GM19023 (cell line): ENCODE results near the gene KRT71.

Experiments used
- ATAC-seq: cut with Tn5 transposase; IDR thresholded peaks from one replicate; pipeline ENCODE4 v1.9.1; 2021; ENCODE audit warnings: mild to moderate bottlenecking, moderate library complexity; ENCODE audit not compliant: unreplicated experiment

Gene KRT71

DNA sequence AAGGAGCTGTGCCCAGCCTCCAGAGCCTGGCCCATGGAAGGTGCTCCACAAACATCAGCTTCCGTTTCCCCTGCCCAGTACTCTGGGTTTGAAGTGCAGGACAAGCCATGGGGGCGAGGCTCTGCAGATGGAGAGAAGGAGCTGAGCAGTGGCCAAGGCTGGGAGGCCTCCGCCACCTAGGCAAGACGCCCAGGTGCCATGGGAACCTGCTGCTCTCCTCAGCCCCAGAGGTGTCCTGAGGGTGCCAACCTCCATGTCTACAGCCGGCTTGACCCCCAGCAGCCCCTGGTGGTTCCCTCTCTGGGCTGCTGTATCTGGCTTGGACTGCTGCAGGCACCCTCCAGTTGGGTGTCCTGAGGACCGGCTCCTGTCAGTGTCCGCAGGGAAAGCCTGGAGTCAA, 12.4 kb downstream of the KRT71 start:
- ATAC-seq: no peak

DNA sequence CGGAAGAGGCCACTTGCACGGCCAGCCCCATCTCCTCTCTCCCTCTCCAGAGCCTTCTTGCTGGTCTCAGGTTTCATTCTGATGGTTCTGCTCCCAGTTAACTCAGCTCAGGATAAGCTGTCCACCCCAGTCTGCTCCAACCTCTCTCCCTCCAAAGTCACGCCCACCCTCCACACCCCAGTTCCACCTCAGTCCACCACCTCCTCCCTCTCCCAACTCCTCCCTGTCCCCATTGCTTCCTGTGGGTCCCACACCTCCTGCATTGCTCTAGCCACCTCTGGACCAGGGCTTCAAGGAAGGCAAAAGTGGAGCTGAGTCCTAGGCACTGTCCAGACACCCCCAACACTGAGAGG, 13.1 kb downstream of the KRT71 start:
- ATAC-seq: no peak

DNA sequence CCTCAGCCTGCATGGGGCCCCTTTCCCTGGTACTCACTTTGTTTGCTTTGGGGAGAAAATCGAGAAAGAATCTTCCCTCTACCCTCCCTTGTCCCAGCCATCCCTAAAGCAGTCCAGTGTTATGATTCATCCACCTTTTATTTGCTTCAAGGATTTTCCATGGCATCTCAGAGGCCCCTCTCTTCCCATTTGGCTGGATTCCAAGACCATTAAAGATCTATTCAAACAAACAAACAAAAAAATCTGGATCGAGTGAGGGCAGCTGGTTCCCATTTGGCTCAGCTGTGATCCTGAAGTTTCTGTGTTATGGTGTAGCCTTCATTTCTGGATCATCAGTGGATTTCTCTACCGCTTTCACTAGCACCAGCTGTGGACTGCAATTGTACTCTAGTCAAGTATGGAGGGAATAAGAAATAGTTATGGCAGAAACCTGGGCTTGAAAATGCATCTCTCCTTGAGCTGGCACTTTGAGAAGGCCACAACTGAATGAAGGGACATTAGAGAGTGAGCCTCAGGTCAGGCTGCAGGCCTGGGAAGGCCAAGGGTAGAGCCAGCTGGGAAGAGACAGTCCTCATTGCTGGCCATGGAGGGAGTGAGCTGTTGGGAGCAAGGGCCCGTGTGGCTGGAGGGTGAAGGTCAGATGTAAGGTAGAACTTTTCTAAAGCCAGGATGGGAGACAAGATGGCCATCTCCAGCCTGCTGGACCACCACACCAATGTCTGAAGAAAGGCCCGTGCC, 13.7 kb downstream of the KRT71 start:
- no peak for ATAC-seq

DNA sequence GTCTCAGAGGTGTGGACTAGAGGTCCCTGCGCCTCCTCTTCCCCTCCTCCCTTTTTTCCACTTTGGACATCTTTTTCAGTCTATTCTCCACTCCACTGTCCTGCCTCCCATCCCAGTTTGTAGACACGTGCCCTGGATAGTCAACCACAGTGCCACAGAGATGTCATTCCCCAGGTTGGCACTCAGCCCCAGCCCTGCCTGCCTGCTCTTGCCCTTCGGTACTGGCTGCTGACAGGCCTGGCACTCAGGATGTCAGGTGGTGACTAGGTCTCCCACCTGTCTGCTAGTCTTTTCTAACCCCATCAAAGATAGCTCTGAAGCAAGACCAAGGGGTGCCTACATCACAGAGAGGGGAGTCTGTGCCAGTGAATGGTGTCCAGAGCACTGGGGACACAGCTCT, 15.8 kb downstream of the KRT71 start:
- ATAC-seq: no peak

DNA sequence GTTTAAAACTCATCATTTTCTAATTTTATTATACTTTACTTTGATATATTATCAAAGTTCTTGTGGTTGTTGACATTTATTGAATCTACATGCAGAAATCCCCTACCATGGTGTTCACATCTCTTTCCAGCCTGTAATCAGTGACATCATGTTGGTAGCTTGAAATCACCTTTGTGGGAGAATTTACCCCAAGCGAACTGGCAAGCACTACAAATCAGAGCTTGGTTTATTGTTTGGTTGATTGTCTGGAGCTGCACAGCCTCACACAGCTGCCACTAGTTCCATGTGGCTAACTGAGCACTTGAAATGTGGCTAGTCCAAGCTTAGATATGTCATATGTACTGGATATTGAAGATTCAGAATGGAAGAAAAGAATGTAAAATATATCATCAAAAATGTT, 17.4 kb downstream of the KRT71 start:
- ATAC-seq: no peak

DNA sequence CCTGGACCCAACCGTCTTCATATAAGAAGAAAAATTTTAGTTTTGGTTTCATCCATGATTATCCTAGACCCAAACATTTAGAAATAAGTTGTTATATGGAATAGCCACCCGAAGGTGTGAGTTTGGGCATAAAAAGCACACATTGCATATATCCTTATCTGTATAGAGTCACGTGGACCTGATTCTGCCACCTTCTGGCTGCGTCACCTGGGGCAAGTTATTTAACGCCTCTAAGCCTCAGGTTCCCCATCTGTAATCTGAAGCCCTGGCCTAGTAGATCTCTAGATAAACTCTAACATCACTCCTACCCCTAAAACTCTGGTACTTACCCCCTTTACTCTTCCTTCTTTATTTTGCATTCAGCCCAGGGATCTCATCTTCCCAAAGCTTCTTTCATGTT, 18.5 kb downstream of the KRT71 start:
- no peak for ATAC-seq

DNA sequence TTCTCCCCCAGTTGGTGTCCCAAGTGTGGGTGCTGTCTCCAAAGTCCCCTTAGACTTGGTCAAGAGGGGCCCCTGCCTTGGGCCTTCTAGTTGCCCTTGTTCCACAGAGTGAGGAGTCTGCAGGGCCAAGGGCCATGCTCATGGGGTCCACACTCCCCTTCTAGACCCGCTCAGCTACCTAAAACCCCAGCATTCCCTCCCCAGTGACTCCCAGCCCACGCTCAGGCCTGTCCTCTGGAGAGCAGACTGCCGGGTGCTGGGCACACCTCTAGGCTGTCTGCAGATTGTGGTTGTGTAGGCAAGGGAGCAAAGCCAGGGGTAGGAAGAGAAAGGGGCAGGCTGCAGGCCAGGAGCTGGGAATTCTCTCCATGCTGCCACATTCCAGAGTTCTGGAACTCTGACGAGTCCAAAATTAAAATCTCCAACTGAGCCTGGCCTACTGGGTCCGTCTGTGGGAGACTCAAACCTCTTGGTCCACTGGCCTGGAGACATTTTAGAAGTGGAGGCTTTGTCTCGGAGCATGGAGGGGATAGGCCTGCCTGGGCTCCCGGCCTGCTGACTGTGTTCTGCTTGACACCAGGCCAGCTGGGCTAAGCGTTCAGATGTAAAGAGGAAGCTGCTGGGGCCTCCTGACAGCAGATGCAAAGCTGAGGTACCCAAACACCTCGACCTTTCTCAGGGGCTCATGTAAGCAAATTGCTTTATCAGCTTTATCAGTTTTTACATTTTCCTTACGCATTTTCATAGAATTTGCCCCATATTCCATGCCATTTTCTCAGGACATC, 19.1 kb downstream of the KRT71 start:
- ATAC-seq: no peak

DNA sequence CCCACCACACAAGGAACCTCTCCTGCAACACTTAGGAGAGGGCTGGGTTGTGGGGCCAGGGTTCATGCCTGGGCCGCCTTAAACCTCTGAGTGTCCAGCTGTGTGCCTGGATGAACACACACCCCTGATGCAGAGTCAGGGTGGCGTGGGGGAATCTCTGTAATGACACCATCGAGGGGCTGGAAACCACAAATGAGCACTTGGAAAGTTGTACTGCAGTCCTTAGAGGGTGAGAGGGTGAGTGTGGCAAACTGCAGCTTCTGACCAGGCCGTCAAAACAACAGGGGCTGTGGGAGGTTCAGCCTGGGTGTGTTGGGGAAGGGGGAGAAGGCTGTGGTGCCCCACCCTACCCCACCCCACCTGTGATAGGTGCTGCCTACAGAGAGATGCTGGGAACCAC, 20.3 kb downstream of the KRT71 start:
- ATAC-seq: no peak

DNA sequence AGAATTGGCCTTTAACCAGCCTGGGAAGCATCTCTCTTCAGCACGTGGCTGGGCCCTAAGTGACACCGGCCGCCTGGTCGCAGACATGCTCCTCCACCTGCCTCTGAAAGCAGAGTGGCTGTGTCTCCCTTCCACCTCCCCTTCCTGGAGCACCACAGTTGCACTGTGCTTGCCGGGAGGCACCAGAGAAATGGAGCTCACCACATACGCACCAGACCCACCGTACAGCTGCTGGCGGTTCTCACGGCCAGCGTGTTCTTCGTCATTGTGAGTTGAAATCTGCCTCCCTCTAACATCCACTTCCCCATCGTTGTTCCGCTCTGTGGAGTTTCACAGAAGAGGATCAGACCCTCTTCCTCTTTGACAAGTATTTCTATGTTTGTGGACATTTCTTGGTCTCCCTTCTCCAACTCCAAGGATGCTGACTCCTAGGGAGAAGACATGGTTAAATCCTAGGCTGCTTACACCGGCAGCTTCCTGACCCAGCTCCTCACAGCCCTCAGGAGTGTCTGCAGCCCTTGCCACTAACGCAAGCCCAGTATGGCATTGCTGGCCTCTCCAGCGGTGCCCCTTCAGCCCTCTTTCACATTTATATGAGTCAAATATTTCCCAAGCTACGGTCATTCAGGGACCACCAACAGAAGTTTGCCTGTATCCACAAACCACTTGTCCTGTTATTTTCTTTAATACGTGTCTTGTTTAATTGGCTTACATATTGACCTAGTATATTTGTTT, 21.2 kb downstream of the KRT71 start:
- no peak for ATAC-seq

DNA sequence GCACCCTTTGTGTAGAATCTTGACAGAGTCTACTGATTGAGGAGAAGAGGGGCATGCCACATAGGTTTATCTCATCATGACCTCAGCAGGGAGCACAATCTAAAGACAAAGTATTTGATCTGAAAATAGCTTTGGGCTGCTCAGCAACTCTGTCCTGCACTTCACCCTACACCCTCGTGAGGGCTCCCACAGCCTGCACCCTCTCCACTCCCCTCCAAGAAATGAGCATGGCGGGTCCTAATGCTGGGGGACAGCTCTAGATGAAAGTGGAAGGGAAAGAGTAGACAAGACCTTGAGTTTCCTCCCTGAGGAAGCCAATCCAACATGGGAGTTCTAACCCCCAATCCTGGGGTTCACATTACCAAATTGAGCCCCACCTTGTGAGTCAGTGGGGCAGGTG, 22.0 kb downstream of the KRT71 start:
- no peak for ATAC-seq

DNA sequence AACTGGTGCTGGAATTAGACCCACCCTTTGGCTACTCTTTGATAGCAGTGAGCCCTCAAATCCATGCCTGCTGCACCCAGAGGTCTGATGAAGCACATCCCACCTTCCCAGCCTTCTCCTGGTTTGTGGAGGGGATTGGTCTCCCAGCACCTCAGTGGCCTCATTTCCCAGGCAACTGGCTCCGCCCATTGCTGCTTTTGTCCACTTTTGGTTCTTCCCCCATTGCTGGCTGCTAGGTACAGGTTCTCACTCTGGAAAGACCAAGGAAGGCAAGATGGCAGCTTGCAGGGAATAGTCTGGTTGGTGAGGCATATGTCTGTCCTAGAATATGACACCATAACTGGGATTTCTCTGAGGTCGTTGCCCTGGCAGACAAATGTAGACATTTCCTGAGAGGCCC, 22.6 kb downstream of the KRT71 start:
- no peak for ATAC-seq

DNA sequence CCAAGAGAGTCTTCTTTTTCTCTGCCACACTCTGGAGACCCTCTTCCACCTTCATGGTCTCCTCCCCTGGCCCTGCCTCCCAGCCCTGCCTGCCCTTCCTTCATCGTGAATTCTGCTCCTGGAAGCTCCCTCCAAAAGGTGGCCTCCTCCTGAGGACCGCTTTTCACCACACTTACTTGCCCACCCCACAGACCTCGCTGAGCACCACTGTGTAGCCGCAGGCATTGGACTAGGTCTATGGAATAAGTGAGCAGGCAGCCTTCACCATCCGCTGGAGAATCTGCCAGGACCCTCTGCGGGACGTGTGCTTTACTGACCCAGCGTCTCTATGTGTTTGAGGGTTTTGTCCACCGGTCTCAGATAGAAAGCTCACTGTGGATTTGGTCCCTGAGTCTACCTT, 23.1 kb downstream of the KRT71 start:
- ATAC-seq: no peak

DNA sequence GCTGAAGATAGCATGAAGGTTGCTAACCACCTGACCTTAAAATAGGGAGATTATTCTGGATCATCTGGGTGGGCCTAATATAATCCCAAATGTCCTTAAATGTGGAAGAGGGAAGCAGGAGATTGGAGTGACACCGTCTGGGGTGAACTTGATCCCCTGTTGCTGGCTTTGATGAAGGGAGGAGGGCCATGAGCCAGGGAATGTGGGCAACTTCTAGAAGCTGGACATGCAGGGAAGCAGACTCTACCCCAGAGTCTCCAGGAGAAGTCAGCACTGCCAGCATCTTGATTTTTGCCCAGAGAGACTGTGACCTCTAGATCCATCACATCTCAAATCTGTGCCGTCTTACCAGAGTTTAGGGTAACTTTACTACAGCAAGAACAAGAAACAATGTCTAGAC, 23.5 kb downstream of the KRT71 start:
- no peak for ATAC-seq

DNA sequence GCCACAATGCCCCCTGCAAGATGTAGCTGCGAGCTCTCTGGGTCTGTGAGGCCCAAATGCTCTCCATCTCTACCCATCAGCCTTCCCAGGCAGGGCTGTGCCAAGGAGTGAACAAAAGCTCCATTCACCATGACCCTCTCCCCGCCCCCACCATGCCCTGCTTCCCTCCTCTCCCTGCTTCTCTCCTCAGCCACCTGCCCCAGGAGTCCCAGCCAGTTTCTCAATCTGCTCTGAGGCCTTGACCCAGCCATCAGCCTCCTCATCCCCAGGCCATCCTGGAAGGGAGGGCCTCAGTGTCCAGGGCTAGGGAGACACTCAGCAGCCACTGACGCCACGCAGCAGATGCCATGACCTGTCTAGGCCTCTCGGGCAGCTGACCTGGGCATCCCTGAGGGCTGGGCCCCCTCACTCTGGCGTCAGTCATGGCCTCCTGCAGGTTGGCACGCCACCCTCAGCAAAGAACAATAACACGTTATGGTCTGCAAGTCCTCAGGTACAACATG, 24.3 kb downstream of the KRT71 start:
- ATAC-seq: no peak

DNA sequence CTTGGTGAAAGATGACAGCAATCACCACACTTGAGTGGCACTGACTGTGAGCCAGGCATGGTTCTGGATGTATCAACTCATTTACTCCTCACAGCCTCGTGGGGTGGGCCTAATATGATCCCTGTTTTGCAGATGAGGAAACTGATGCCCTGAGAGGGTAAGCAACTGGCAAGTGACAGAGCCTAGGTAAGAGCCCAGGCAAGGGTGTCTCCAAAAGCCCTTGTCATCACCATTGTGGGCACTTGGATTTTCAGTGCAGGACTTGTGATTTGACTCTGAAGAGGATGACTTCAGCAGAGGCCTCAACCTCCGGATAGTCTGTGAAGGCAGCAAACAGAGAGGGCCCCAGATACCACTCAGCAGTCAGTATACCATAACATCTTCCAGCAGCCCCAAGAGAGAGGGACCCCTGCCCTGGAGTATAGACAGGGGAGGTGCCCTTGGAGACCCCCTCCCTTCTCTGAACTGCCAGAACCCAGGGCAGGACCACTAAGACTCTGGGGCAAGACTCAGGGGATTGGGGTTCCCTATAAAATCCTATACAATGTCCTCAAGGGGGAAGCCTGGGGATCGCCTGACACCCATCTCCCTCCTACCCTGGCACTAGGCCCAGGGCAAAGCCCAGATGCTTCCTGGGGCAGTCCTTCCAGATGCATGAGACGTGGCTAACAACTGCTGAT, 25.7 kb downstream of the KRT71 start:
- no peak for ATAC-seq

DNA sequence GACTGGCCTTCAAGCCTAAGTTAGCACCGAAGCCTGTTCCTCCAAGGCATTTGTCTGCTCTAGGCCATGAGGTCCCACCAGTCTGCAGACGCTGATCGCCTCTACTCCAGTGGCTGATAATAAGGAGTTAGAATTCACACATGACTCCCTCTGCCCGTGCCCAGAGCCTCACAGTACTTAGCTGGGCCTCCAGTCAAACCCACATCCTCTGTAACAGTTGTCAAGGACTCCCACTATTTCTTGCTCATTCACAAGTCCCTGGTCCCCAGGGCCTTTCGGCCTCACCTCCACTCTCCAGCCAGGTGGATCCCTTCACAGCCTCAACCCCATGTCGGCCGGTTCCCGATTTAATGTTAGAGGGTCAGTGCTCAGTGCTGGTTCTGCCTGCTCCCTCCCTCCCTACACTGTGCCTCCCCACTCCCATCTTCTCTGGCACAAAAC, 26.4 kb downstream of the KRT71 start:
- ATAC-seq: no peak

DNA sequence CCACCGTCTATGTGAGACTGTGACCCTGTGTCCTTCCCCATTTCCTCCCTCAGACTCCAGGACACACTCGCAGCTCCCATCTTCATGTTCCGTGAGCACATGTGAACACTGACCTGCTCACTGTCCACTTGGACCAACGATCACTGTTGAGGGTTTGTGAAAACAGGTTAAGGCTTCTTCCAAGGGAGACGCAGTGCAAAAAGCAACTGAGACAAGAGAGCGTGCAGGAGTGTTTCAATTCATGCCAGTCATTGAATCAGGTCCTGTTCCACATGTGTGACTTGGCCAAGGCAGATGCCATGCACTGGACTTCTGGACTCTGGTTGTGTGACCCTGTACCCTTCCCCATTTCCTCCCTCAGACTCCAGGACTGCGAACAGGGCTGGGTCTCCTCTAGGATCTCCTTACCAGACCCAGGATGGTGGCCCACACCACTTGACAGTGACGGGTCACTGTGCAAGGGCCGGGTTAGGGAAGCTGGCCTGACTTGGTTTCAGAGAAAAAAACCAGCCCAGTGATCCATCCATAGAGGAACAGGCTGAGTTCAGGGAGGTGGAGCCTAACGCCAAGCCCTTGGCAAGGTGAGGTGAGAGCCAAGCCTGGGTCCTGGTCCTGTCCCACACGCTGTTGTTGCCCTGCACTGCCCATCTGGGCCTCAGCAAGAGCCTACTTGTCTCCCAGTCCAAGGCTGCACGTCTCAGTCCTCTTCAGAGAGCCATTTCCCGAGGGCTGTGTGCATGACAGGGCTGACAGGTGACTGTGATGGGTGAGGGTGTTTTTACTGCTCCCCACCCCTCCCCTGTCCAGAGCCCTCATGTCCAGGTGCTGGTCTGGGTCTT, 27.1 kb downstream of the KRT71 start:
- no peak for ATAC-seq

DNA sequence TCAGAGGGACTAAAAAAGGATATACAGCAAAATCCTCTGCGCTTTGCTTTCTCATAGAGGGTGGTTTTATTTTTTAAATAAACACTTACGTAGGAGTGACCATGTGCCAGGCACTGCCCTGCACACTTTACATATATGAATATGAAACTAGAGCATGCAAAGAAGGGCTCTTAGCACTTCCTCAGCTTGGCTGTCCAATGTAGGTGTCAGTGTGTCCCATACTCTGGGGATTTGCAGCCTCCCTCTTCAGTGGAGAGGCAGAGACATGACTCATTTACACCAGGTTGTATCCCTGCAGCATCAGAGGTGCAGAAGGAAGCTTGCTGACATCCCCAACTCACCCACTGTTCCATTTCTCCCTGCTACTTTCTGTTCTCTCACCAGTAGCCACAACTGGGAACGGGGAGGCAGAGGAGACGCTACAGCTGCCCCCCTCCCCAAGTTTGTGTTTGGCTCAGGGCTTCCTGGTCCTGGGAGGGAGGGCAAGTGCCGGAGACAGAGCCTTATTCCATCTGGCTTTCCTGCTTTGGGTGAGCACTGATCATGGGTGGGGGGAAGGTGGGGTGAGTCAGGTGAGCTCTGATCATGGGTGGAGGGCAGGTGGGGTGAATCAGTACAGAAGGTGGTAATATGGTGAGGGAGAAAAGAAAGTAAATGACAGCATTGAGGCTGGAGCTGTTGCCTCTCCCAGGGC, 27.9 kb downstream of the KRT71 start:
- ATAC-seq: no peak

DNA sequence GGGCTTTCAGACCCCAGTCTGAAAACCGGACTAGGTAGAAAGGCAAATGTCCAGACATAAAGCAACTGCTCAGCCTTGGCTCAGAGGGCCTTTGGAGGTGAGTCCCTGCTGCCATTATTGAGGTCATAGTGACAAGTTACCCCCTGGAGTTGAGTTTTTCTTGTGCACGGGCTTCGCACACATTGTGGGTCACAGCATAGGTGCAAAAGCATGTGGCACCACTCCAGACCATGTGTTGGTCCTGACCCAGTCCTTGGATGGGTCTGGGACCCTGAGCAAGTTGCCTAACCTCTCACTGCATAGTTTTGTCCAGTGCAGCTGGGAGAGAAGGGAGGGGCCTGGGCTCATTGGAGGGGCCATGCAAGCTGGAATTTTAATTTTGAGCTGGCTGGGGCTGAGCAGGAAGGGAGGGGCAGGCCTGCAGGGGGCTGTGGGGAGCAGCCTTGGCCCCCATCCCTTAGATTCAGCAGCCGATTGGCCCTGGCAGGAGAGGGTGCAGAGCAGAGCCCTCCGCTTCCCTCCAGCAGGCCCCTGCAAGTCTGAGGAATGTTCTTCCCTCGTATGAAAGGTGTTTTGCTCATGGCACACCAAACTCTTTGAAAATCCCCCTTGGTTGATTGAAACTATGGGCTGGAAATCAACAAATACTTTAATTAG, 28.6 kb downstream of the KRT71 start:
- no peak for ATAC-seq
